ENCODE results near the gene TMEM250.
"Not testable (repeated sequence)": the region's sequence is repeated elsewhere in the genome, so short reads cannot be mapped to it uniquely, and the experiment has no call there.

Gene TMEM250

DNA sequence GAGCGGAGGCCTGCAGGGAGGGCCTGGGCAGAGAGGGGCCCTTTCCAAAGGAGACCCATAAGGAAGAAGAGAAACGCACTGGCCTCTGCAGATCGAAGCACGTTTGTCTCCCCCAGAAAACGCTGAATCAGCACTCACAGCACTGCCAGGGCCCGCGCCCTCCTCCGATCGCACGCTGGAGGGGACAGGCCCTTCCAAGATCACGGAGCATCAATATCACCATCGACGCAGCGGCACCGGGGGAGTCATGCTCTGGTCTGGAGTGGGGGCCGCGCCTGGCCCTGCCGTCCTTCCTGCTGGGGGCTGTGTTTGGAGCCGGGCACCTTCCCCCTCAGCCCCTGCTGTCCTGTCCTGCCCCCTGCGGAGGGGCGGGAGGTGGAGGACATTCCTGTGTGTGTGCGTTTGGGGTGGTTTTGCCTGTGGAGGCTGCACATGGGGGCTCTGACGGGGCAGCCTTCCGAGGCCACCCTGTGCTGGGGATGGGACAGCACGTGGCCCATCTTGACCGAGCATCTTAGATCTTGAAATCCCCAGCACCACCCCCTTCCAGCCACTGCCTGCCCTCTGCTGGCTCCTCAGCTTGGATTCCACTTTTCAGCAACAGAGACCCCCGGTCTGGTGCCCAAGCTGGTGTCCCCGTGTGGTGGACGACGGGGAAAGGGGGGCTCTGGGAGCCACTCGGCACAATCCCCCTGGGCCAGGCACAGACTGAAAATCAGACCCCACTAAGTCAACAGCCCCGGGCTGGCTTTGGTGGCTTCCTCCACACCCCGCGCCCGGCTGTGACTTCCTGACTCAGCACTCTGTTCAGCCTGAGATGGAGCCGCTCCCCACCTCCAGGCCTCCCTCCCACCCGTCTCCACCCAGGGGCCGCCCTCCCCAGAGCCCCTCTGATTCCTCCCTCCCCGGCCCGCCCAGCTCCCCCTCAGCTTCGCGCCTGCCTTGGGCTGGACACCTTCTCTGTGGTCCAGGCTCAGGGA, 8.3 kb downstream of the TMEM250 start:
- DNase-seq: peak; percentile 70

DNA sequence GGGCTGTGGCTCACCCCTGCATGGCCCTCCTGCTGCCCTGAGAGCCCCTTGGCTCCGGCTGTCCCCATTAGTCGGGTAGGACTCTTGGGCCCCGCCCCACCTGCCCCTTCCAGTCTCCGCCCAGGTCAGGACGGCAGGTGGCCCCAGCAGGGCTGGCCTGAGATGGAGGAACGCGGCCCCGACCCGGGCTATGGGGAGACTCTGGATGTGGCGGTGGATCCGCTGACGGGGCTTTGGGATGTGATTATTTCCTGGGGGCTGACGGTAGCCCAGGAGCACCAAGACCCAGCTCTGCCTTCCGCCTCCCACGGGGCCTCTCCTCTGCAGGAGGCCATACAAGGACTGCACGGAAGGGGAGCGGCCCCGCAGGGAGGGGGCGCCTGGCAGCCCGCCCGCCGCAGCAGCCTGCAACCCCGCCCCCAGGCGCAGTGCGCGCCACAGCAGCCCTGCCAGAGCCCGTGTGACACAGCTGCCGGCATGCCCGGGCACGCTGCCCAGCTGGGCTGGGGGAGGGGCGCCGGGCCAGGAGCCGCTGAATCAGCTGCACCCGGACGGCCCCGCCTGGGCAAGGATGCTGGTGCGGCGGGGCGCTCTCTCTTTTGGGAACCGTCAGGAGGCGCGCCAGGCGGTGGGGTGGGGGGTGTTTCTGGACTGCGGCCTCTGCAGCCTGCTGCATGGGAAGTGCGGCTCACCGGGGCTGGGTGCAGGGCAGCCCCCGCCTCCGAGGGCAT, 9.2 kb downstream of the TMEM250 start:
- peak; percentile 98 for DNase-seq

DNA sequence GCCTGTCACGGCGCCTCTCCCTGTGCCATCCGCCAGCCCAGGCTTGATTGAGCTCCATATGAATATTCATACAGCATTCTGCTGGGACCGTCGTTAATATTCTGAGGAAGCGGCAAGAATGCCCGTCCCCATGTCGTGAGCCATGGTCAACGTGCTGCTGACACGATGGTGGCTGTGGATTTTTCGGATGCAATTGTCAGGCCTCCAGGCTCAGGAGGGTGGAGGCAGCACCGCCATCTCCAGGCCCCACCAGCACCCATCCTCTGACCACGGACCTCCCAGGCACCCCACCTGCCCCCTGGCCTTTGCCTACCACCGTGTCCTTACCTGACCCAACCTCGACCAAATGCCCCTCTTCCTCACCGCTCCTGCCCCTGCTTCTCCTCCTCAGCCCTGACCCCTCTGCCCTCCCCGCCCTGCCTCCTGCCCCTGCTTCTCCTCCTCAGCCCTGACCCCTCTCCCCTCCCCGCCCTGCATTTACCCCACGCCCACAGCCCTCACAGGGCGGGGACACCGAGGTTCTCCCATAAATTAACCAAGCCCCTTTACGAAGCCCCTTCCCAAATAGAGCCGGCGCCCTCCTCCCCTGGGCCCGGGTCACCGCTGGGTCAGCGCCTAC, 9.9 kb downstream of the TMEM250 start:
- DNase-seq: no peak

DNA sequence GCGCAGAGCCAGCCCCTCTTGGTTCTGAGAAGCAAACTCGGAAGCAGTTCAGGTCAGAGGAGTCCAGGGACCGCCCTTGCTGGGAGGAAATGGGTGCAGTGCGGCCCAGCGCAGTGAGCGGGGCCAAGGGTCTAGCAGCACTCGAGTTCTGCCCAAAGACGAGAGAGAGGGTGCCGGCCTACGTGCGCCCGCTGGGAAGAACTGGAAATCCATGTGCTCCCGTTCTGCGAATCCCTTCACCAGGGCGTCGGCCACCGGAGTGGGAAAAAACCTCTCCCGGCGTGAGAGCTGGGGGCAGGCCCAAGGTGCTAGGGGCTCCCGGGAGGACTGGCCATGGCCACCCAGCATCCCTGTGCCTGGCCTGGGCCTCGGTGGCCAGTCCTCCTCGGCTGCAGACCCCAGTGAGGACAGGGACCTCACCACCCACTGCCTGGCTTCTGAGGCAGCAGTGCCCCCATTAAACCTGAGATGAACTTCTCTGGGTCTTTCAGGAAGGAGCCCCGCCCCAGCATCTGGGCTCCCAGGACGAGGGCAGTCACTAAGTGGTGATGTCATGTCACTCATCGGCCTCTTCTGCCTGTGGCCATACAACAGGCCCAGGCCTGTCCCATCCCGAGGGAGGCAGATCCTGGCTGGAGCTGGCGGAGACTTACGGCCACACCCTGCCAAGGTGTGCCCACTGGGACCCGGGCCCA, 10.6 kb downstream of the TMEM250 start:
- peak; percentile 92 for DNase-seq

DNA sequence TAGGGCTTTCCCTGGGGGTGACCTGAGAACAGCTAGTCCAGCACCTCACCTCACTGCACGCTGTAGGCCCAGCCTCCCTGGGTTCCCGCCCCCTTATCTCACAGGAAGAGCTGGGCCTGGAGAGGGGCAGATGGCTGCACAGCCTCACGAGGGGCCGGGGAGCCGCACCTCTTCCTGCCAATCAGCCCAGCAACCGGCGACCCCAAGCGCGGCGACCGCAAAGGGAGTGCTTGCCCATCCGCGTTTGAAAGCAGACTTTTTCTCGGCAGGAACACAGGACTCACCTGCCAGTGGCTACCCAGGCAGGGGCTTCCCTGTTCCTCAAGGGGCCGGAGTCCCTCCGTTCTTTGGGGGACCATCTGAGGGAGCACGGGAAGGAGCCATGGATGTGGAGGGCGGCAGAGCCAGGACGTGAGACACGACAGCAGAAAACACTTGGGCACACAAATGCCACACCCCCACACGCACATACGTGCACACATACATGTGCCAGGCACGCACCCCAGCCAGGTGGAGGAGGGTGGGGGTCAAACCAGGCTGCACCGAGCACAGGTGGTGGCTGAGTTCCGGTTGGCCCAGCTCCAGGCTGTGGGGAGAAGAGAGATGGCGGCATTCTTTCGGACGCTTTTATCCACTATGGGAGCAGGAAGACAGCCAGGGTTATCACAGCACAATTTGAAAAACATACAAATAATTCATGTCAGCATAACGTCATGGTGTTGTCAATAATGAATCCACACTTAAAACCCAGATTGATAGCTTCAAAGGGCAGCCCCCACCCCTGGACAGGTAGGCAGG, 11.3 kb downstream of the TMEM250 start:
- DNase-seq: peak; percentile 84

DNA sequence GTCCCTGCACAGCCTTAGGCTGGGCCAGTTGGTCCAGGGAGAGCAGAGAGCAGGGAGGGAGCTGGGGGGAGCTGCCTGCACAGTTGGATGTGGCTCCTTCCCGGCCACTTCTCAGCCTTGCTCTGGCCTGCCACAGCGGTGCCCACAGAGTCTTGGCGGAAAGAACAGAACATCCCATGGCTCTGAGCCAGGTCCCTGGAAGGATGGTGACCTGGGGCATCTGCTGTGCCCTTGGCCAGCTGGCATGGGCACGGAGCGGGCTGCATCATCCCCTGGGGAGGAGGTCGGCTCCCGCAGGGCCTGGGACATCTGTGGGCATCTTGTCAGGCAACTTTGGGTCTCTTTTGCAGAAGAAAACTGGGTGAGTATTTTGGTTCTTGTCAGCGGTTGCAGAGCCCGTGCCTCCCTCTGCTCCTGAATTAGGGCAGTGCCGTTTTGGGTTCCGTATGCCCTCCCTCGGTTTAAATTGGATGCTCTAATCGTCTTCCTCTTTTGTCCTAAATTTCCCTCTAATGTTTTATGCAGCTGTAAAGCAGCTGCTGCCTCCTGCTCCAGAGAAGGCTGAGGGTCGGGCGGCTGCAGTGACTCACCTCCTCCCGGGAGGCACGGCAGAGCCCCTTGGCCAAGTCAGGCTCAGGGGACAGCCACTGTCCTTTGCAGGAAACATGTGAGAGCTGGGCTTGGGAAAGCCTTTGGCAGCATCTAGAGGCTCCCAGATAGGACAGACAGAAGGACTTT, 13.1 kb downstream of the TMEM250 start:
- peak; percentile 48 for DNase-seq

DNA sequence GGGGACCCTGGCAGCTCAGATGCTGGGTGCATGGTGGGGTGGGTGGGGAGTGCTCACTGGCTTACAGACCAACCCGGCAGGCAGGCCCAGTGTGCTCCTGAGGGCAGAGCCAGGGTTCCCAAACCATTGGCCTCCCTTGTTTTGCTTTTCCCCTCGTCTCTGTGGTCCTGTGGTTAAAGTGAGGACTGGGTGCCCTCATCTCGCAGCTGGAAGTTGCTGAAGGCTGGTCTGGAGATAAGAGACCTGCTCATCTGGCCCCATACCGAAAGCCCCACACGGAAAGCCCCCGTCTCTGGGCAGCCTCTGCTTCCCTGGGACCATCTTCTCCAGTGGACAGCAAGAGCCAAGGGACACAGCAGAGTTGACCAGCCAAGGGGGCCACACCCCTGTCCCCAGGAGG, 13.8 kb downstream of the TMEM250 start:
- DNase-seq: no peak

DNA sequence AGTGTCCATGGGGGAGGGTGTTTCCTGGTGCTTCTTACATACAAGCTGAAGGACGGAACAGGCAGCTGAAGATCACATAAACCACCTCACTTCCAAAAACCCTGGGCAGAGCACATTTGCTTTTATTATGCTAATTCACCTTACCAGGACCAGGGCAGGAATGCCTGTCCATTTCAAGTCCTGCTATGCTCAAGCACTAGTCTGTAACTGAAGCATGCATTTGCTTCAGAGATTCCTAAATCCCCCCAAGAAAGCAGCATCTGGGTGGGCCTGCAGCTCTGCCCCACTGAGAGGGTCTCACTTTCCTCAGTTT, 14.2 kb downstream of the TMEM250 start:
- DNase-seq: no peak

DNA sequence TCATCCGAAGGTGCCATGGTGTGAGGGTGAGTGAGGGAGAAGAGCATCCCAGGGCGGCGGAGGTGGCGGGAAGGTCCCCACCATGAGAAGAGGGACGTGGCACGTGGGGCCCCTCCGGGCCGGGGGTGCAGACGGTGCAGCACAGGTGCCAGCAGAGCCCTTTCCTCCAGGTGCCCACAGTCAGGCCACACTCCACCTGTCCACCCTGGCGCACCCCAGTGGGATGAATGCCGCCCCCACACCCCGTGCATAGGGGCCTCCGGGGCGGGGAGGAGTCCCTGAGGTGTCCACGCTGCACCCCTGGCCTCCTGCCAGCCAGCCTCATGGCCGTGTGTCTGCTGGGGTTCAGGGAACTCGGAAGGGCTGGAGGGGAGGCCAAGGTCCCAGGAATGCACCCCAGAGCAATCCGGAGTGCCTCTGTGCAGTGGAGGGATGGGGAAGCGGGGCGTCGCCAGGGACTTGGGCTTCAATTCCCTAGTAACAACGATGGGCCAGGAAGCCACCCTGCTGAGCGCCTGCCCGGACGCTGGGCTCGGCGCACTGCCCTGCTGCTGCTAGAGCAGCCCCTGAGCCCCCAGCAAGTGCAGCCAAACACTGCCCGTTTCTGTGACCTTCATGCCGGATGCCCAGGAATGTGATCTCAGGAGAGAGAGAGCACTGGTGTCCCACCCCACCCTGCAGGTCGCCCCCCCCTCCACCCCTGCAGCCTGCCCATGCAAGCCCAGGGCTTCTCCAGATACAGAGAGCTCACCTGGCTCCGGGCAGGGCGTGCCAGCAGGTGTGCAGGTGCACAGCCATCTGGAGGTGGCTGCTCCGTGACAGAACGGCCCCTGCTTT, 14.8 kb downstream of the TMEM250 start:
- DNase-seq: peak; percentile 97

DNA sequence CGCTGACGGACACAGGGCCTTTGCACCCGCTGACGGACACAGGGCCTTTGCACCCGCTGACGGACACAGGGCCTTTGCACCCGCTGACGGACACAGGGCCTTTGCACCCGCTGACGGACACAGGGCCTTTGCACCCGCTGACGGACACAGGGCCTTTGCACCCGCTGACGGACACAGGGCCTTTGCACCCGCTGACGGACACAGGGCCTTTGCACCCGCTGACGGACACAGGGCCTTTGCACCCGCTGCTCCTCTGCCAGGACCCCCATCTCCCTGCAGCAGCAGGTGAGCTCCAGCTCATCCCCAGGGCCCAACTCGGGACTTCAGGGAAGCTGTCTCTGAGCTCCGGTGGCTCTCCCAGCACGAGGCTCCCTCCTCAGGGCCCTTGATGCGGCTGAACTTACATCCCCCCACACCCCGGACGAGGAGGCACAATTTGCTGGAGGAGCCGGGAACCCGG, 17.0 kb downstream of the TMEM250 start:
- DNase-seq: not testable (repeated sequence)

DNA sequence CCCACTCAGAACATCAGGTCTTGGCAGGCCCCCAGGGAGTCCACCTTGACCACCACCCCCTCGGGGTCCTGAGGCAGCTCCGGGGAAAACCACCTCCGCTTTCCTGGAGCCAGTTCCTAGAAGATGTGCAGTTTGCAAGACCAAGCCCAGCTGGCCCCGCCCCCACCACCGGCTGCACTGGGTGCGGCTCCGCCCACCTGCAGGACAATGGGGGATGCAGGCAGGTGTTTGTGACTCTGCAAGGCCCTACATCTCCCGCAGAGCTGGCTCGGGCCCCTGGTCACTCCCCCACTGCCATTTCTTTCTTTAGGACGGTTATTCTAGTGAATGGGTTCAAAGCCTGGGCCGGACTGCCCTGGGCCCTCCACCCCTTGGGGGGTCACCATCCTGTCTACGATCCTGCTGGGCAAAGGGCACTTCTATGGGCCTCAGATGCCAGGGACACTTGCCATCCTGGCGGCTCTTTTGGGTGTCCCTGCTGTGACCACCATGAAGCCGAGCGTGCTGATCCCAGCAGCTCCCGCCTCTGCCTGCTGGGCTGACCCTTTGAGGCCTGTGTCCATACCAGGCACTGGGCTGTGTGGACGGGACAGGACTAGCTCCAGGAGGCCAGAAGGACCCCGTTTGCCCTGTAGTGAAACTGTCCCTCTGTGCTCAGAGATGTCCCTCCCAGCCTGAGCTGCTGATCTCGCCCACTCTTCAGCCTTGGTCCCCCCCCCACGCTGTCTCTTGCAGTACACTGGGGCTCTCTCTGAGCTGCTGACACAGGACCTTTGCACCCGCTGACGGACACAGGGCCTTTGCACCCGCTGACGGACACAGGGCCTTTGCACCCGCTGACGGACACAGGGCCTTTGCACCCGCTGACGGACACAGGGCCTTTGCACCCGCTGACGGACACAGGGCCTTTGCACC, 17.7 kb downstream of the TMEM250 start:
- no peak for DNase-seq

DNA sequence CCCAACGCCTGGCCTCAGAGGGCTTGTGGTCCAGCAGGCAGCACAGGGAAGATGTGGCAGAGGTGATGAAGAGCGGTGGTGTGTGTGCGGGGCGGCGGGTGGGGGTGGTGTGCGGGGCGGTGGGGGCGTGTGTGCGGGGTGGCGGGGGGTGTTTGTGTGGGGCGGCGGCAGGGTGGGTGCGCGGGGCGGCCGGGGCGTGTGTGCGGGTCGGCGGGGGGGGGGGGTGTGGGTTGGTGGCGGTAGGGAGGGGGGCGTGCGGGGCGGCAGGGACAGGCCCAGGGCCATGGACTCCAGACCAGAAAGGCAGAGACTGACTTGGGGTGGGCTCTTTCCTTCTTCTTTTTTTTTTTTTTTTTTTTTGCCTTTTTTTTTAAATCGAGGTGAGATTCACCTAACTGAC, 19.1 kb downstream of the TMEM250 start:
- no peak for DNase-seq

DNA sequence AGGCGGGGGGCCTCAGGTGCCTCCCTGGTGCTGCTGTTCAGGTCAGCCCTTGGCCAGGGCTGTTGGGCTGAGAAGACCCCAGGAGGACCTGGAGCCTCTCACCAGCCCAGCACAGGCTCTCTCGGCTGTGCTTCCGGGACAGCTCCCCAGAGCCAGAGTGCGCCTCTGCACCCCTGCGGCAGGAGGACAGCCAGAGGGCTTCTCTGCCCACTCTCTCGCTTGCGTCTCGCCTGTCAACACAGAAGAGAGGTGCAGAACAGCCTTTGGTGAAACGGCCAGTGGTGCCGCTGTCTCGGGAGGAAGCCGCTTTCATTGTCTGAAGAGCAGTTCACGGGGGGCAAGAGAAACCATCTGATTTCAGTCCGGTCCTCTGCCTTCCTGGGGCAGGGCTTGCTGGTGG, 19.8 kb downstream of the TMEM250 start:
- DNase-seq: no peak

DNA sequence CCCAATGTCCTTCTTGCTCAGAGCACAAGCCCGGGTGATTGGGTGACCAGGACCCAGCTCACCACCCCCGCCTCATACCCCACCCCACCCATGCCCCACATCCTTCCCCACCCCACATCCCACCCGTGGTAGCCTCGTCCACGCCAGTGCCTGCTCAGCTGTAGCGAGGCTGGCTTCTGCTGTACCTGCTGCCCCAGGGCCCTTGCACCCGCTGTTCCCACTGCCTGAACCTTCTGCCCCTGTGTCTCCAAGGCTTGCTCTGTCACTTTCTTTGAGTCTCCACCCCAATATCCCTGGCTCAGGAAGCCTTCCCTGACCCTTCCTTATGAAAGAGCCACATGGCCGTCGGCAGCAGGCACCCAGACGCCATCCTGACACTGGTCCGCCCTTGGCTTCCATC, 20.5 kb downstream of the TMEM250 start:
- DNase-seq: no peak

DNA sequence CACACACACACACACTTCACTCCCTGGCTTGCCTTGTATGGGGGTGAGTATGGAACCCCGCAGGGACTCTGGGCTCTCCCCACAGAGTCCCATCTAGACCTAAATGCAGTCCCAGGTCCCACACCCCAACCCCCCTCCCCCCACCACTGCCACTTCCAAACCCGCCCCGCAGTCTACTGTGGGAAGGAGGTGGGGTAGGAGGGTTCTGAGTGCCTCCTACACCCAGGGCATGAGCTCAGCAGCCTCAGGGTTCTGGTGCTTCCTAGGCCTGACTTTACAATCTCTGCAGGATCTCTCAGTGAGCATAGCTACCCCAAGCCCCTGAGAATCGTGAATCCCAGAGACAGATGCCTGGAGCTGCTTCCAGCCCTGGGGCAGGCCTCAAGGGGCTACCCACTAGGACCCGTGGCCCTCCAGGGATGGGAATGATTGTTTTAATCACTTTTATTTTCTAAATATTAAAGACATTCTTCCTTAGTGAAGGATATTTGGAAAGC, 22.1 kb downstream of the TMEM250 start:
- no peak for DNase-seq

DNA sequence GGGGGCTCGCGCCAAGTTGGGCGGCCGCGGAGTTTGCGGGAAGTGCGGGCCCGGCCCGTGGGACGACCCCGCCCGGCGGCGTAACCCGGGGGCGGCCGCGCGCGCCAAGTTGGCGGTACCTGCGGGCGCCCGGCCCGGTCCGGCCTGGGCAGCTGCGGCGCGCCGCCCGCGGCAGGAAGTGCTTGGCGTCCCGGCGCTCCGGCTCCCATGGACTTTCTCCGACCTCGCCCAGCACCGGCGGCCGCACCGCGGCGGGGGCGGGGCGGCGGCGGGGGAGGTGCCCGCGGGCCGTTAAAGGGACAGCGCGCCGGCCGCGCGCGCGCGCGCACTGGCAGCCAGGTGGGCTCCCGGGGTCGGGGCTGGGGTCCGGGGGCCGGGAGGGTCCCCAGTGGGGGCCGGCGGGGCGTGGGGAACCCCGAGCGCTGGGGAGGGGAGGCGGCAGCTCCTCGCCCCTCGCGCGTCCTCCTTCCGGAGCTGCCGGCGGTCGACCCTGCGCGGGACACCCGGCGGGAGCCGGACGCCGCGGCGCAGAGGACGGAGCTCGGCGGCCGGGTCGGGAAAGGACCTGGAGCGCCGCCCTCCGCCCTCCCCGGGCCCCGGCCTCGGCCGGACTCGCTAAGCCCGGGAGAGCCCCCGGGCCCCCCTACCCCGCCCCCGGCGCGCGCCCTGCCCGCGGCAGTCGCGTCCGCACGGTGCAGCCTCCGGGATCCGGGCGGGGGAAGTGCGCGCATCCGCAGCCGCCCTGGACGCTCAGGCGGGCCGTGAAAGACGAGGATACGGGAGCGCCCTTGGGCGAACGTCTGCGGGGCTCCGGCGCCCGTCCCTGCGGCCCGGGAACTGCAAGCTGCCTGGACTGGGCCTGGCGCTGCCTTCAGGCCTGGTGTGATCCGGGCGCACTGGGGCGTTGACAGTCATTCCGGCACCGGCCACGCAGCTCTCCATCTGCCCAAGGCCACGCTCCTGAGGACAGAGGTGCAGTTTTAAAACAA, 23.3 kb downstream of the TMEM250 start, which contains the start of gene NACC2:
Gene NACC2, minus strand, starts transcription at position 220 of the 989 bp plus-strand sequence. CDS start 44,768 bp downstream, outside the sequence.
- DNase-seq: no peak

DNA sequence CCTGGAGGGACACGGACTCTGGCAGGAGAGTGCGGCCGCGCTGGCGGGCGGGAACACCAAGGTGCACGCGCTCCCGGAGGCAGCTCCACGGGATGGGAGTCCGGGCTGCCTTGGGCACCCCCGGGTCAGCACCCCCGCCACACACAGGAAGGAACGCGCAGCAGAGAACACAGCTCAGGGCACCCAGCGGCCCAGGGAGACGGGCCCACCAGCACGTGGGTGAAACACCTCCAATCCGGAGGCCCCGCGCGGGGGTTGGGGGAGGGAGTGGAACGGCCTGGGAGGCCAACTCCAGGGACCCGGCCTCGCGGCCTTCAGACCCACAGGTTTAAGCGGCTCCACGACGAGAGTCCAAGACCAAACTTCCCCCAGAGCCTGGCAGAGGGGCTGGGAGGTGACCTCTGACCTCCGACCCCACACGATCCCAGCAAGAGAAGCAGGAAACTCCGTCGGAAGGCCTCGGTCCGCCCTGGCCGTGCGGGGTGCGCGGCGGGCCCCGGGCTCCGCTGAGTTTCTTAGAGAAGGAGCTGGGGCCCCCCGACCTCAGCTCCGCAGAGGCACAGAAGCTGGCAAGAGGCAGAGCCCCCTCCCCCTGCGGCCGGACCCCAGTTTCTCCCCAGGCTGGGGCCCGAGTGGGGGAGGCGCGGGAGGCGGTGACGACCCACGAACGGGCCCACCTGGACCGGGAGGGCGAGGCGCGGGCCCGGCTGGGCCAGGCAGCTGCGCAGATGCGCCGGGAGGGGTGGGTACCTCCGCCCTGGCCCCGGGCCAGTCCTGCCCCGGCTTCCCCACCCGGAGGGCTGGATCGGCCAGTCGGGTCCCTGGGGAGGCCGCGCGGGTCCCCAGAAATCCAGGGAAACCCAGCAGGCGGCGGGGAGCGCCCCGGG, 24.4 kb downstream of the TMEM250 start:
- DNase-seq: no peak
